HepG2 (cell line): Measurements from ENCODE around the gene DTX4. TPM values are rescaled to one million over a fixed set of nuclear protein-coding genes. Genes with fewer than 3 reads are reported as not detected.
A peak's percentile ranks its signal among the peaks of the same experiment; 100 is the strongest.

Source experiments
- ATF7 ChIP-seq, 2 experiments: fragments of 450-650 bp in 1 of 2; sonication (generic) in 1 of 2; formaldehyde crosslinking in 1 of 2; IDR thresholded peaks; 2 replicates each; pipeline versions ENCODE4 v1.4.0 to v1.6.1; 2016 to 2020; ENCODE audit warnings: antibody characterized with exemption in 1 of 2, mild to moderate bottlenecking in 1 of 2, missing genetic modification reagents in 1 of 2
- CENPT ChIP-seq: sonication (generic); formaldehyde crosslinking; IDR thresholded peaks from 2 replicates; pipeline ENCODE4 v1.8.0; 2022; ENCODE audit warnings: low read depth, mild to moderate bottlenecking, moderate library complexity, missing genetic modification reagents
- CREB1 ChIP-seq, 2 experiments: fragments of 450-650 bp in 1 of 2; IDR thresholded peaks; 2 replicates each; pipeline ENCODE4 v1.6.1; 2016 to 2017; ENCODE audit warnings: control low read depth in 1 of 2, mild to moderate bottlenecking in 1 of 2, missing compliant biosample characterization in 1 of 2, missing genetic modification characterization in 1 of 2
- HOXA7 ChIP-seq: sonication (generic); formaldehyde crosslinking; IDR thresholded peaks from 2 replicates; pipeline ENCODE4 v1.8.1; 2022; ENCODE audit warnings: mild to moderate bottlenecking, missing genetic modification reagents, moderate library complexity
- IRF9 ChIP-seq: sonication (generic); formaldehyde crosslinking; IDR thresholded peaks from 2 replicates; pipeline ENCODE4 v1.8.0; 2022; ENCODE audit warnings: missing genetic modification reagents, mild to moderate bottlenecking, borderline replicate concordance
- MYC ChIP-seq: sonication (generic); formaldehyde crosslinking; IDR thresholded peaks from 2 replicates; pipeline ENCODE4 v1.9.0; 2021; ENCODE audit warnings: missing genetic modification reagents, borderline replicate concordance
- NFYC ChIP-seq: IDR thresholded peaks from 2 replicates; pipeline ENCODE4 v1.6.1; 2016; ENCODE audit warnings: missing genetic modification reagents, missing compliant biosample characterization
- NR2F1 ChIP-seq, 2 experiments: fragments of 450-650 bp in 1 of 2; formaldehyde crosslinking in 1 of 2; IDR thresholded peaks; 2 replicates each; pipeline versions ENCODE4 v1.5.0 to v1.6.1; 2016 to 2020; ENCODE audit warnings: mild to moderate bottlenecking in 1 of 2, missing compliant biosample characterization in 1 of 2, missing genetic modification reagents in 1 of 2, moderate library complexity in 1 of 2
- PAF1 ChIP-seq: IDR thresholded peaks from 2 replicates; pipeline ENCODE4 v1.6.1; 2016; ENCODE audit warnings: missing genetic modification reagents, missing compliant biosample characterization
- RCOR2 ChIP-seq: IDR thresholded peaks from 2 replicates; pipeline ENCODE4 v1.6.1; 2016; ENCODE audit warnings: missing biosample characterization, missing genetic modification reagents
- RNF2 ChIP-seq: fragments of 450-650 bp; conservative IDR thresholded peaks from 2 replicates; pipeline ENCODE4 v1.6.1; 2016; ENCODE audit warnings: low read depth
- SIN3A ChIP-seq: IDR thresholded peaks from 2 replicates; pipeline ENCODE4 v1.6.1; 2011; ENCODE audit warnings: low read depth, mild to moderate bottlenecking, control low read depth, low read length, borderline replicate concordance
- TBL1XR1 ChIP-seq: fragments of 150-350 bp; IDR thresholded peaks from 2 replicates; pipeline ENCODE4 v1.6.1; 2014; ENCODE audit warnings: borderline replicate concordance, low read length; ENCODE audit not compliant: partially characterized antibody
- THRA ChIP-seq: sonication (generic); formaldehyde crosslinking; IDR thresholded peaks from 2 replicates; pipeline ENCODE4 v1.4.0; 2020; ENCODE audit warnings: missing genetic modification reagents, borderline replicate concordance
- ZFP36L1 ChIP-seq: sonication (generic); formaldehyde crosslinking; IDR thresholded peaks from 2 replicates; pipeline ENCODE4 v1.8.0; 2022; ENCODE audit warnings: mild to moderate bottlenecking, missing genetic modification reagents, moderate library complexity
- ZNF784 ChIP-seq: sonication (generic); formaldehyde crosslinking; IDR thresholded peaks from 2 replicates; pipeline ENCODE4 v1.5.1; 2020; ENCODE audit warnings: missing genetic modification reagents, mild to moderate bottlenecking, borderline replicate concordance
- ZUFSP ChIP-seq: sonication (generic); formaldehyde crosslinking; IDR thresholded peaks from 2 replicates; pipeline ENCODE4 v1.9.0; 2021; ENCODE audit warnings: missing genetic modification reagents, mild to moderate bottlenecking, borderline replicate concordance
- polyA plus RNA-seq, 8 experiments: library from polyadenylated mRNA; depleted of rRNA in 3 of 8; stranded (reverse) in 7 of 8; unstranded in 1 of 8; fragments of >200 nt; fragmentation: Illumina TruSeq in 4 of 8; extraction: Trizol in 4 of 8; gene quantifications; 2 replicates each; pipeline versions ENCODE4 v1.2.1 to v1.2.3, GENCODE V29; 2011 to 2016; ENCODE audit warnings: low read depth in 4 of 8, missing spikeins in 1 of 8, mixed read lengths in 1 of 8; ENCODE audit not compliant: insufficient read depth in 1 of 8
- total RNA-seq, 5 experiments: library from RNA; depleted of rRNA; stranded (reverse); fragments of >200 nt; fragmentation: Illumina TruSeq; extraction: Trizol; gene quantifications; 2 replicates each; pipeline ENCODE4 v1.2.3, GENCODE V29; 2016; ENCODE audit warnings: low read depth in 1 of 5
- TF ChIP-seq, protein P1 (sequence below): IDR thresholded peaks from 2 replicates; pipeline ENCODE4 v1.6.1; 2016
- TF ChIP-seq, protein P2 (sequence below): sonication (generic); formaldehyde crosslinking; IDR thresholded peaks from 2 replicates; pipeline ENCODE4 v1.5.0; 2020; ENCODE audit warnings: missing genetic modification reagents

The DTX4 gene
- total and polyA plus RNA-seq, 2 of the 13 experiments (the other 11 are each of a cell fraction or from before 2014, with no cell fraction given): 0.67 to 5.6 TPM

GRCh38 chr11:59142530-59143507 lies 29.1 kb upstream of the DTX4 start, which contains the start of gene FAM111A (continued):
- TF ChIP-seq ZNF784 (CRISPR knock-in tag) (no peak), ZFP36L1 (CRISPR knock-in tag) (no peak), HOXA7 (CRISPR knock-in tag) (no peak), MYC (CRISPR knock-in tag) (peak; percentile 70), RNF2 (0 out of 2 replicates have a peak, but pooled peaks have one; percentile 23), ATF7 (IDR thresholded peaks at IDR 0.05) (no peak), ATF7 (CRISPR knock-in tag; IDR thresholded peaks at IDR 0.05) (no peak), IRF9 (CRISPR knock-in tag) (no peak), THRA (no peak), CENPT (CRISPR knock-in tag) (no peak), NFYC (CRISPR knock-in tag) (peak; percentile 73), TBL1XR1 (no peak), RCOR2 (no peak), ZUFSP (CRISPR knock-in tag) (no peak), SIN3A (peak; percentile 67; the same call in 1 of the 2 replicates), CREB1 (IDR thresholded peaks at IDR 0.05) (no peak), CREB1 (CRISPR knock-in tag; IDR thresholded peaks at IDR 0.05) (peak; percentile 70), PAF1 (CRISPR knock-in tag) (no peak), NR2F1 (CRISPR knock-in tag; IDR thresholded peaks at IDR 0.05) (no peak)
- TF ChIP-seq, protein P1, sequence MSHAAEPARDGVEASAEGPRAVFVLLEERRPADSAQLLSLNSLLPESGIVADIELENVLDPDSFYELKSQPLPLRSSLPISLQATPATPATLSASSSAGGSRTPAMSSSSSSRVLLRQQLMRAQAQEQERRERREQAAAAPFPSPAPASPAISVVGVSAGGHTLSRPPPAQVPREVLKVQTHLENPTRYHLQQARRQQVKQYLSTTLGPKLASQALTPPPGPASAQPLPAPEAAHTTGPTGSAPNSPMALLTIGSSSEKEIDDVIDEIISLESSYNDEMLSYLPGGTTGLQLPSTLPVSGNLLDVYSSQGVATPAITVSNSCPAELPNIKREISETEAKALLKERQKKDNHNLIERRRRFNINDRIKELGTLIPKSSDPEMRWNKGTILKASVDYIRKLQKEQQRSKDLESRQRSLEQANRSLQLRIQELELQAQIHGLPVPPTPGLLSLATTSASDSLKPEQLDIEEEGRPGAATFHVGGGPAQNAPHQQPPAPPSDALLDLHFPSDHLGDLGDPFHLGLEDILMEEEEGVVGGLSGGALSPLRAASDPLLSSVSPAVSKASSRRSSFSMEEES (CRISPR knock-in tag): peak; percentile 13; the same call in 1 of the 2 replicates
- TF ChIP-seq, protein P2, sequence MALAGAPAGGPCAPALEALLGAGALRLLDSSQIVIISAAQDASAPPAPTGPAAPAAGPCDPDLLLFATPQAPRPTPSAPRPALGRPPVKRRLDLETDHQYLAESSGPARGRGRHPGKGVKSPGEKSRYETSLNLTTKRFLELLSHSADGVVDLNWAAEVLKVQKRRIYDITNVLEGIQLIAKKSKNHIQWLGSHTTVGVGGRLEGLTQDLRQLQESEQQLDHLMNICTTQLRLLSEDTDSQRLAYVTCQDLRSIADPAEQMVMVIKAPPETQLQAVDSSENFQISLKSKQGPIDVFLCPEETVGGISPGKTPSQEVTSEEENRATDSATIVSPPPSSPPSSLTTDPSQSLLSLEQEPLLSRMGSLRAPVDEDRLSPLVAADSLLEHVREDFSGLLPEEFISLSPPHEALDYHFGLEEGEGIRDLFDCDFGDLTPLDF (CRISPR knock-in tag): peak; percentile 69
